ENCODE data around the gene SPTBN1. TPM values are rescaled to one million over a fixed set of nuclear protein-coding genes. Genes with fewer than 3 reads are reported as not detected.

SPTBN1 gene
- total and polyA plus RNA-seq, 2 experiments from 2014 or later = 58.1 to 204 TPM

GRCh38 chr2:54444503-54444902, 11.6 kb upstream of the SPTBN1 start (continued):
- TF ChIP-seq REST (IDR thresholded peaks at IDR 0.05; ENCODE audit: unreplicated experiment) (no peak), ZNF331 (CRISPR knock-in tag; IDR thresholded peaks at IDR 0.05; ENCODE audit: low read depth) (no peak), EZH2phosphoT487 (IDR thresholded peaks at IDR 0.05; ENCODE audit: unreplicated experiment) (no peak), CREB1 (CRISPR knock-in tag; IDR thresholded peaks at IDR 0.05; ENCODE audit: low read depth) (no peak)

DNA sequence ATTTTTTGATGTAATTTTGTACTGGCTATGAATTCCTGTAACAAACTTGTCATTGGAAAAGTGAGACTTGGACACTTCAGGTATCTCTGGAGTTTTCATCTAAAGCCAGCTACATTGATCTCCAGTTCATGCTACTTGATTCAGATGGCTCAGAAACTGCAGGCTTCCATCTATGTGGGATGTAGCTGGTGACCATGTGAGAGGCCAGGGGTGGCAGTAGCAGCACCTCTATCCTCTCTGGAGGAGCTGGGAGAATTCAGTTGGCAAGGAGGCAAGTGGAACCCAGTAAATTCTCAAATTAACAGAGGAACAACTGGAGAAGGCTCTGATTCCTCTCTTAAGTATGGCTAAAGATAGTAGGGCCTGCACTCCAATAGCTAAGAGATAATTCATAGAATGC, 10.0 kb upstream of the SPTBN1 start:
- H3K4me3 Mint-ChIP-seq = no peak overlapping the region
- TF ChIP-seq REST (IDR thresholded peaks at IDR 0.05; ENCODE audit: unreplicated experiment) = no peak
- no peak for TF ChIP-seq EZH2 (IDR thresholded peaks at IDR 0.05; ENCODE audit: low read depth, unreplicated experiment)
- TF ChIP-seq EZH2phosphoT487 (IDR thresholded peaks at IDR 0.05; ENCODE audit: unreplicated experiment) = no peak
- peak in 1 of 2 experiments; percentile 7; a peak in 1 of 4 replicates for TF ChIP-seq CTCF (conservative IDR thresholded peaks at IDR 0.05; ENCODE audit: low read depth in 2 of 2)
- Histone ChIP-seq H2AFZ (peak overlapping the region; percentile 38; the same call in 1 of the 2 replicates), H3F3A (replicated peaks; ENCODE audit: low read depth) (no peaks in the 10 kb centered on the region), H3K36me3 (ENCODE audit: insufficient read depth) (no peaks in the 10 kb centered on the region), H3K4me3 (no peak overlapping the region), H3K27me3 (ENCODE audit: insufficient read depth) (no peaks in the 10 kb centered on the region), H3K79me2 (replicated peaks; ENCODE audit: insufficient read depth) (no peaks in the 10 kb centered on the region), H3K27ac (ENCODE audit: low read depth) (no peak overlapping the region), H3K9me2 (ENCODE audit: insufficient read depth) (no peaks in the 10 kb centered on the region), H3K4me2 (no peak overlapping the region), H3K4me1 (ENCODE audit: insufficient read depth) (0 out of 2 replicates have a peak, but pooled peaks cover 4% of the 10 kb centered on the region), H4K20me1 (replicated peaks; ENCODE audit: insufficient read depth) (no peaks in the 10 kb centered on the region)
- no peaks in the 10 kb centered on the region for H3K27me3 Mint-ChIP-seq (ENCODE audit: insufficient read depth, low read depth, poor library complexity)
- peak; percentile 56 for ATAC-seq
- peaks cover 4% of the 10 kb centered on the region; the same call in 1 of the 3 replicates for H3K4me1 Mint-ChIP-seq
- no peaks in the 10 kb centered on the region for H3K36me3 Mint-ChIP-seq (ENCODE audit: low read depth)
- DNase-seq (ENCODE audit: low spot score) = no peak
- H3K27ac Mint-ChIP-seq = no peak overlapping the region
- H3K9me3 Mint-ChIP-seq = no peaks in the 10 kb centered on the region

Data from GM23338 (cell line).